GM12864 (cell line): Measurements from ENCODE around the gene USF1.

Experiments used
- DNase-seq: peaks from one replicate; pipeline ENCODE4 v3.0.0-alpha.2; 2011; ENCODE audit warnings: low read depth
- H3K4me3 ChIP-seq: 2 replicates; pipeline ENCODE4 v1.5.1; 2011; ENCODE audit warnings: mild to moderate bottlenecking, low read depth, low read length, control low read depth
- TF ChIP-seq, protein P1 (sequence below): IDR thresholded peaks from 2 replicates; pipeline ENCODE4 v1.5.1; 2011; ENCODE audit warnings: low read depth, mild to moderate bottlenecking, moderate library complexity, low read length, control low read depth, inconsistent platforms; ENCODE audit errors: missing control alignments

USF1 gene

DNA sequence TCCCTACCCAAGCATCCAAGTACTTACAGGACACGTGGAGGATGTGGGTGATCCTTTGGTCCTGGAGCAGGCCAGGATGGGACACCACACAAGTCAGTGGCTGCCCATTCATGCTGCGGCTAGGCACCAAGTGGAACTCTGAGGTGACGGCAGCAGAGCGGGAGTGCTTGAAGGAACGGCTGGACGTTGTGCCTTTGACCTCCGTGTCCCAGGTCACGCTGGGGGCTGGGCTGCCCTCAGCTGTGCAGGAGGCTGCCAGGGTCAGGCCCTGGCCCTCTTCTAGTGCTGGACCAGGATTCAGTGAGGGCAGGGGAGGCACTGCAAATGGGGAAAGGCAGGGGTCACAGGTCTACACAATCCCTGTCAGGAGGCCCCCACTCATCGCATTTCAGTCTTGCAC is 31.6 kb upstream of the USF1 start:
- TF ChIP-seq, protein P1, sequence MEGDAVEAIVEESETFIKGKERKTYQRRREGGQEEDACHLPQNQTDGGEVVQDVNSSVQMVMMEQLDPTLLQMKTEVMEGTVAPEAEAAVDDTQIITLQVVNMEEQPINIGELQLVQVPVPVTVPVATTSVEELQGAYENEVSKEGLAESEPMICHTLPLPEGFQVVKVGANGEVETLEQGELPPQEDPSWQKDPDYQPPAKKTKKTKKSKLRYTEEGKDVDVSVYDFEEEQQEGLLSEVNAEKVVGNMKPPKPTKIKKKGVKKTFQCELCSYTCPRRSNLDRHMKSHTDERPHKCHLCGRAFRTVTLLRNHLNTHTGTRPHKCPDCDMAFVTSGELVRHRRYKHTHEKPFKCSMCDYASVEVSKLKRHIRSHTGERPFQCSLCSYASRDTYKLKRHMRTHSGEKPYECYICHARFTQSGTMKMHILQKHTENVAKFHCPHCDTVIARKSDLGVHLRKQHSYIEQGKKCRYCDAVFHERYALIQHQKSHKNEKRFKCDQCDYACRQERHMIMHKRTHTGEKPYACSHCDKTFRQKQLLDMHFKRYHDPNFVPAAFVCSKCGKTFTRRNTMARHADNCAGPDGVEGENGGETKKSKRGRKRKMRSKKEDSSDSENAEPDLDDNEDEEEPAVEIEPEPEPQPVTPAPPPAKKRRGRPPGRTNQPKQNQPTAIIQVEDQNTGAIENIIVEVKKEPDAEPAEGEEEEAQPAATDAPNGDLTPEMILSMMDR: no peak
- DNase-seq: no peak
- H3K4me3 ChIP-seq: no peak overlapping the region

DNA sequence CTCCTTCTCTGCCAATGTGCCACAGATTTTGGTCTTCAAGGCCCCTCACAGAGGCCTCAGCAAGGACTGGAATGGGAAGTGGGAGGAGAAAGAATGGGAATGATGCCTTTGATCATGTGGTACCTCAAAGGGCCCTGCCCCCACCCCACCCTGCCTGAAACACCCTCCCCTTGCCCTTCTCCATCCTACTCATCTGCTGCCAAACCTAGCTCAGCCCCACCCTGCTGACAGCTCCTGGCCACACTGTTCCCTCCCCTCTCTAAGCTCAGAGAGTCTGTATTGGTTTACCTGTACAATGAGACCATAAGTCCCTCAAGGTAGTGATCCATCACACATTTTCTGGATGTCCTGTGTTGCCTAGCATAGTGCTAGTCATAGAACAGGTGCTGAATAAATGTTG is 30.6 kb upstream of the USF1 start:
- H3K4me3 ChIP-seq: no peak overlapping the region
- TF ChIP-seq, protein P1: no peak
- DNase-seq: no peak

DNA sequence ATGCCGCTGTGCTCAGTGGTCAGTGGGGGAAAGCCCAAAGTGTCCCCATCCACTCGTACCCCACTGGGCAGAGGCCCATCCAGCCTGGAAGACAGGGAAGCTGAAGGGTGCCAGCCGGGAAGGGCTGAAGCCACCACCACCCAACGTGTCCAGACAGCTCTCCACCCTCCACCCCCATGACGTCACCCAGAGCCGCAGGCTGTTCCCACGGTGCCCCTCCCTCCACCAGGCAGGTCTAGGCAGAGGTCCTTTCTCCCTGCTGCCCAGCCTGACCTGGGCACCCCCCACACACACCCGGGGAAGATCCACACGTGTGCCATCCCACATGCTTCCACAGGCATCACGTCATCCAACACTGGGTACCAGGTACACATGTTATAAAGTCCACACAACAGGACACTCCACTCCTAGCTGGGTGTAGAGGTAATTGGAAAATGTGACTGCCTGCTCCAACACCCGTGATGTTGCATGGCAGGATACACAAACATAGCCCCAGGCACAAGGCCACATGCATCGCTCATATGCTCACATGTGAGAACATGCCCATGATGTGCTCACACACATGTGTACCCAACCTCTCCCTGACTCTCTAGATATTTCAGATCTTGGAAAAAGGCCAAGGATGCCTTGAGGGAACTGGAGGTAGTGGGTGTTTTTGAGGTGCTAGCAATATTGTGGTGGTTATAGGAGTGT is 29.0 kb upstream of the USF1 start:
- no peak for DNase-seq
- no peak overlapping the region; the same call in 1 of the 2 replicates for H3K4me3 ChIP-seq
- TF ChIP-seq, protein P1: no peak

DNA sequence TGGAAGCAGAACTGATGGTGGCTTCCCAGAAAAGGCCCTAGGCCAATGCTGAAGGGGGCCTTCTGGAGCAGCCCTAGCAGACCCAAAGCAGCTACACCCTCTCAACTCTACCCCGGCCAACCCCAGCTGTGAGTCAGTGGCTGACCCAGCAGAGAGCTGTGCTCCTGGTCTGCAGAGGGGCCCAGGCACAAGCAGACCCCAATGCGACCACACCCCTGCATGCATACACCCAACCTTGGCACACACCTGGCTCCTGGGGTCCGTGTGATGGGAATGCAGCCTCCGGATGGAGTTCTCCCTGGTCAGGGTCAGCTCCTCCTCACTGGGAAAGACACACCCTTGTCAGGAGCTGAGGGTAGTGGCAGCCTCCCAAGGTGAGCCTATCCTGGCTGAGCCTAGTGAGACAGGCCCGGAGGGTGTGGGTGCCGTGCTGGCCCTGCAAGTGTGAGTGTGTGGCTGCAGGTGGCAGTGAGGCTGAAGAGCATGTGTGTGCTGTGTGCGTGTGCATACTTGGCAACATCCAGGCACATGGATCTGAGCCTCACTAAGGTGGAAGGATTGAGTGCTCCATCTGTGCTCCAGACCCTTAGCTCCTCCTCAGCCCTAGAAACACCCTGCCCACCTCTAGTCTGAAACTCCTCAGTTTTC is 27.8 kb upstream of the USF1 start:
- no peak for DNase-seq
- TF ChIP-seq, protein P1: no peak
- peak overlapping the region; percentile 17; the same call in 1 of the 2 replicates for H3K4me3 ChIP-seq

DNA sequence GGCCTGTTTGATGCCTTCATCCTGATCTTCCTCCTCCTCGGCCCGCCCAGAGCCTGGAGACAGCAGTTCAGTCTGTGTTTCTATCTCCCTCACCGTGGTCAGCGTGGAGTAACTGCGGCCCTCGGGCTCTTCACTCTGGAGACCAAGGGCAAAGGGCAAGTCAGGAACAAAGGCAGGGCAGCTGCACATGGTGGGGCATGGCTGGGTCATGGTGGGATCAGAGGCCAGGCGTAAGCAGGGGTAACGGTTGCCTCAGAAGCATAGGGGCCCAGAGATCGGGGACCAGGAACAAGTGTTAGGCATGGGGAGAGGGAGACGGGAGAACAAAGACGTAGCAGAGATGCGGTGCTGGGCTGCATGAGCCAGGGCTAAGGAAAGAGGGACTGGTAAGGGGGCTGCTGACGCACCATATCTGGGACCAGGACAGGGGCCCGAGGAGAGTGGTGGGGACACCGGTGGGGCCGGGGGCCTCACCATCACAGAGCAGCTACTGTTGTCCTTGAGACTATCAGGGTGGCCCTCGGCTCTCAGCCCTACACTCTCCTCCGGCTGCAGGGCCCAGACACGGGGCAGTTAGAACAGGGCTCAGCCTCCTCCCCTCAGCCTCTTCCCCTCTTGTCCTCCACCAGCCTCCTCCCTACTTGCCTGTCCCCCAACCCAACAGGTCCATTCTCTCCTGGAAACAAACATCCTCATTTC is 27.1 kb upstream of the USF1 start:
- no peak for DNase-seq
- no peak overlapping the region for H3K4me3 ChIP-seq
- TF ChIP-seq, protein P1: no peak

DNA sequence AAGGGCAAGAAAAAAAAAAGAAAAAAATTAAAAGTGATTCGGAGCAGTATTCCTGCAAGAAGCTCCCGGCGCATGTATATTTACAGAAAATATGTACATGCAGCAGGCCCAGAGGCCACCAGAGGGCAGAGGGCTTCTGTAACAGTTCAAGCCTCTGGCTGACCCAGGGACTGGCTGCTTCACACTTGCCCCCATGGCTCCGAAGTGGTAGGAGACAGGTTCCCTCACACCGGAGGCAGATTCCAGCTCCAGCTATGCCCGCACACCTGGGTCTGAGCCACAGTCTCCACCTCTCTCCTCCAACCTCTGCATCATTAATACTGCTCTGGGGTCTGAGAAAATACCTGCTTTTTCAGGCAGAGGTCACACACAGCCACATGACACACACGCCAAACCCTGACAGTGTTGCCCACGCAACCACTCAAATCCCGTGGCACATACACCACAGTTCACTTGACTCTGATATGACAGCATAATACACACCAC is 26.2 kb upstream of the USF1 start:
- DNase-seq: peak; percentile 45
- H3K4me3 ChIP-seq: no peak overlapping the region
- TF ChIP-seq, protein P1: peak; percentile 72
